SJSA1 (cell line): ENCODE data around the gene RPL41. TPM values are rescaled to one million over a fixed set of nuclear protein-coding genes. Genes with fewer than 3 reads are reported as not detected.
"Not testable (repeated sequence)": the region's sequence is repeated elsewhere in the genome, so short reads cannot be mapped to it uniquely, and the experiment has no call there.

Source experiments
- DNase-seq, 2 experiments: peaks; one replicate each; pipeline ENCODE4 v3.0.0-alpha.2; 2015 to 2020; ENCODE audit warnings: low spot score in 2 of 2, low read depth in 1 of 2
- H3K27ac ChIP-seq: fragments of 250-450 bp; sonication (Bioruptor Pico); 2 replicates; pipeline ENCODE4 v1.5.1; 2020; ENCODE audit warnings: mild to moderate bottlenecking, moderate library complexity
- H3K27me3 ChIP-seq: fragments of 250-450 bp; sonication (Bioruptor Pico); replicated peaks from 2 replicates; pipeline ENCODE4 v1.5.1; 2020; ENCODE audit warnings: mild to moderate bottlenecking, moderate library complexity
- H3K36me3 ChIP-seq: fragments of 250-450 bp; sonication (Bioruptor Pico); 2 replicates; pipeline ENCODE4 v1.5.1; 2020; ENCODE audit warnings: mild to moderate bottlenecking
- H3K4me1 ChIP-seq: fragments of 250-450 bp; sonication (Bioruptor Pico); replicated peaks from 2 replicates; pipeline ENCODE4 v1.6.1; 2021; ENCODE audit warnings: mild to moderate bottlenecking
- H3K4me3 ChIP-seq: fragments of 250-450 bp; sonication (Bioruptor Pico); 2 replicates; pipeline ENCODE4 v1.5.1; 2020; ENCODE audit warnings: mild to moderate bottlenecking
- H3K9me3 ChIP-seq: fragments of 250-450 bp; sonication (Bioruptor Pico); replicated peaks from 2 replicates; pipeline ENCODE4 v1.5.1; 2020; ENCODE audit warnings: mild to moderate bottlenecking
- total RNA-seq: library from RNA; depleted of rRNA; stranded (reverse); fragments of >200 nt; shearing (Covaris generic); gene quantifications from 2 replicates; pipeline ENCODE4 v1.2.3, GENCODE V29; 2014

Gene RPL41
- total RNA-seq, 1 experiment from 2014 or later: 1,215 TPM

DNA sequence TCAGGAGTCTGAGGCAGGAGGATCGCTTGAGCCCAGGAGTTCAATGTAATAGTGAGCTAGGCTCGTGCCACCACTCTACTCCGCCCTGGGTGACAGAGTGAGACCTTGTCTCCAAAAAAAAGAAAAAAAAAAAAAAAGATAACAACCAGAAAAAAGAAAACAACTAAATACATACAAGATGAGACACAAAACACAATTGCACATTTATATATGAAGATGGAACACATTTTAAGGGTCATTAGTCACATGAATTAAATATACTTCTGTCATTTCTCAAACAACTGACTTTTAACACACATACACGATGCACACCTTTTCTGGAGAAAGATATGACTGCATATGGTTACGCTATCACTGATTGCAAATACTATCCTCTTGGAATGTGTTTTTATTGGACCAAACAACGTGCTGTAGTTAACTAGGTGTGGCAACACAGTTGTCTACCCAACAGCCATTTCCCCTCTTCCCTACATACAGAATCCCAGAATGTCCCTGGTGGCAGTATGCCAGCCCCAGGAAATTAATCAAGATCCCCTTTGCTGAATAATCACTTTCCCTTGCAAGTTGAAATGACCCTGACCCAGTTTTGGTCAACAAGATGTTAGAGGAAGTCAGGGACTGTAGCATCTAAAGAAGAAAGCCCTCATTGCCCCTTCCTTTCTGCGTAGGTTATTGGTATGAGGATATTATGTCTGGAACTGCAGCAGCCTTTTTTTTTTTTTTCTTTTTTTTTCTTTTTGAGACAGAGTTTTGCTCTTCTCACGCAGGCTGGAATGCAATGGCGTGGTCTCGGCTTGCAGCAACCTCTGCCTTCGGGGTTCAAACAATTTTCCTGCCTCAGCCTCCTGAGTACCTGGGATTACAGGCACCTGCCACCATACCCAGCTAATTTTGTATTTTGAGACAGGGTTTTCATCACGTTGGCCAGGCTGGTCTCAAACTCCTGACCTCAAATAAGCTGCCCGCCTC, 30.3 kb downstream of the RPL41 start:
- Histone ChIP-seq H3K9me3 (no peaks in the 10 kb centered on the region), H3K27me3 (no peaks in the 10 kb centered on the region), H3K4me3 (no peak overlapping the region), H3K4me1 (peaks cover 4% of the 10 kb centered on the region), H3K36me3 (peaks cover 34% of the 10 kb centered on the region), H3K27ac (no peak overlapping the region)
- DNase-seq: no peak

DNA sequence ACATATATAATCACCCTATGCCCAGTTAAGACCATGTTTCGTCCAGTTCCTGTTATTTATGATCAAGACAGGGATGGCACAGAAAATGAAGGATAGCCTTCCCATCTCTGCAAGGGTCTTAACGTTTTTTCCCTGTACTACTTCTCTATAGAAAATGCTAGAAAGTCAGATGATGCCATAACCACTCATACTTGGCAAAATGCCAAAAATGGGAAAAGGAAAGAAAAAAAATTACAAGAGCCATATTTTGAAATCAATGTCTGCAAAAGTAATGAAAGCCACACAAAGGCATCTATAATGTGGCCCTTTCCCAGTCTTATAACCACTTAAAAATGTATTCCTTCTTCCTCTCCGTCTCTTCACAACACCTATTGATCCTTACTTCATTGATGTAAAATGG, 34.1 kb downstream of the RPL41 start:
- H3K27ac ChIP-seq: no peak overlapping the region

DNA sequence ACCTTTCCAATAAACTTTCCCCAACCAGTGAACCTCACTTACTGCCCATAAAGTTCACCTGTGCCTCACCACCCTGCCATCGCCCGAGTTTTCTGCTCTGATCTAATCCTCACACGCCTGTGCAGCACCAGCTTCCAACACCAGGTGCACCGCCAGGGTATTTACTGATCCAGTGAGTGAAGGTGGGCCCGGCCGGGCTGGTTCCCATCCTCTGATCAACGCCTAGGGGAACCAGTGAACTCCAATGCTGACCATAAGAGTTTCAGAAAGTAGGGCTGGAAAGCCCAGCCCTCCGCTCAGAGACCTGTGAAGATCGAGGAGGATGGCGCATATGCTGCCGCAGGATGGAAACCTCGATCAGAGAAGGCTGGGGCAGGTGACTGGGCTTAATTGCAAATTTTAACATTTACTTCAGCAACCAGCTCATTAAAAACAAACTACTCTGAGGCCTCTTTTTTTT, 35.3 kb downstream of the RPL41 start:
- Histone ChIP-seq H3K4me3 (peak overlapping the region; percentile 44), H3K36me3 (no peaks in the 10 kb centered on the region; the same call in 1 of the 2 replicates), H3K9me3 (no peaks in the 10 kb centered on the region), H3K4me1 (peaks cover 16% of the 10 kb centered on the region), H3K27ac (peak overlapping the region; percentile 88), H3K27me3 (no peaks in the 10 kb centered on the region)
- no peak for DNase-seq

More for the DNA sequence above, 34.1 kb downstream of the RPL41 start:
- peaks cover 15% of the 10 kb centered on the region for H3K4me1 ChIP-seq
- H3K4me3 ChIP-seq: no peak overlapping the region
- DNase-seq: no peak
- no peaks in the 10 kb centered on the region; the same call in 1 of the 2 replicates for H3K36me3 ChIP-seq
- no peaks in the 10 kb centered on the region for H3K9me3 ChIP-seq
- no peaks in the 10 kb centered on the region for H3K27me3 ChIP-seq

DNA sequence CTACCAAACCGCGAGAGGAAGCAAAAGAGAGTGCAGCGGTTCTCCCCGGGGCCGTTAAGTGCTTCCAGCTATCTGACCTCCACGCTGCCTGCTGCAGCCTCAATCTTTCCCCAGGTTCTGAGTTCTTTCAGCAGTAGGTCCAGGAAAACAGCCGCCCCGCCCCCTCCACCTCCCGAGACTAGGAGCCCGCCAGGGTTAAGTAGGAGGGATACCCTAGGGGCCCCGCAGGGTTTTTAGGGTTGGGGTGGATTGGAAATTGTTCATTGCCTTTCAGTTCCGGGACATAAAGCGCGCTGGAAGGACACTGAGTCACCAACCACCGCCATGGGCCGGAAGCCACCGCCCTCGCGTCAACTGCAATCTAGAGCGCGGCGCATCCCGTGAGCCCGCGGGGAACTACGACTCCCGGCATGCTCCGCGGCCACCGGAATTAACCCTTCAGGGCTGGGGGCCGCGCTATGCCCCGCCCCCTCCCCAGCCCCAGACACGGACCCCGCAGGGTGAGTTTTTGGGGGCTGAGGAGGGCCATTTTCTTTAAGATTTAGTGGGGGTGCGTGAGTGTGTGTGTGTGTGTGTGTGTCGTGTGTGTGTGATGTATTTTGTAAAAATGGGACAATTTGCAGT, 35.8 kb downstream of the RPL41 start, which contains the start of gene MYL6B:
Gene MYL6B (plus strand): TSS at position 456 of the 624 bp plus-strand sequence. CDS start 1,332 bp downstream, outside the sequence.
- H3K36me3 ChIP-seq: no peaks in the 10 kb centered on the region; the same call in 1 of the 2 replicates
- H3K4me1 ChIP-seq: peaks cover 21% of the 10 kb centered on the region
- H3K27me3 ChIP-seq: no peaks in the 10 kb centered on the region
- peak within 1 kb of the TSS; percentile 44 for H3K4me3 ChIP-seq
- DNase-seq: peak; percentile 81 to 91
- peak within 1 kb of the TSS; percentile 88 for H3K27ac ChIP-seq
- no peaks in the 10 kb centered on the region for H3K9me3 ChIP-seq

DNA sequence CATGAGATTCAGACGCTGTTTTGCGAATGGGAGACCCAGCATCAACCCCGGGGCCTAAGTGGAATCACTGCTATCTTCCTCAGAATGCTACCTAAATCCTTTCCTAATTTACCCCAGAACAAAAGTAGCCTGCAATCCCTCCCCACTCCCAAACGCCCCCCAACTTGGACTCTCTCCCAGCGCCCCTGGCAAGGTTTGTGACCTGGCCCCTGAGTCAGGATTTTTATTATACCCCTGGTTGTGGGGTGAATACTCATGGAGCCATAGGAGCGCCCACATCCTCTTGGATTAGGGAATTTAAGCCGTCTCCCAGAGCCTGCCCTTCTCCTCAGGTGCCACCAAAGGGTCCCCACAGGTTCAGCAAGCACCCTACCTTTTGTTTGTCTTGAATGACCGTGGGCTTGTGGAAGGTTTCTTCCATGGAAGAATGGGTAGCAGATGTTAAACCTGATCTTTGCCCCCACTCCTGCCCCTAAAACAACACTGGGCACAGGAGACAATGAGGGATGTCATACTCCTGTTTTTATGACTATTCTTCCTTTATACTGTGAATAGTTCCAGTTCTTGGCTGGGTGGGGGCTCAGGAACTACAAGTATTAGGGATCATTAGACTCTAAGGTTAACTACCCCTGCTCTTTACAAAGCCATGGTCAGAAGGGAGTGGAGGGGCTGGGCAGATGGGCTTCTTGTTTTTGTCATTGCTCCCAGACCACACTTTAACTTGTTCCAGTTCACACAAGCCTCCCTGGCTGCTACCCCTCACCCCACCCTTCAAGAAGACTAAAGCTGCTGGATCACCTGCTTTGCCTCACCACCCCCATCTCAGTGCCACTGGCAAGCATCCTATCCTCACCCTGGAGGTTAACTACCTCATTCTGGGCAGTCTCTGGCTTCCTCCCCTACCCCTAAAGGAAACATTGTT, 36.6 kb downstream of the RPL41 start:
- Histone ChIP-seq H3K4me3 (peak overlapping the region; percentile 44), H3K36me3 (peaks cover 3% of the 10 kb centered on the region; the same call in 1 of the 2 replicates), H3K9me3 (no peaks in the 10 kb centered on the region), H3K4me1 (peaks cover 26% of the 10 kb centered on the region), H3K27ac (no peak overlapping the region; the same call in 1 of the 2 replicates), H3K27me3 (no peaks in the 10 kb centered on the region)
- DNase-seq: no peak

DNA sequence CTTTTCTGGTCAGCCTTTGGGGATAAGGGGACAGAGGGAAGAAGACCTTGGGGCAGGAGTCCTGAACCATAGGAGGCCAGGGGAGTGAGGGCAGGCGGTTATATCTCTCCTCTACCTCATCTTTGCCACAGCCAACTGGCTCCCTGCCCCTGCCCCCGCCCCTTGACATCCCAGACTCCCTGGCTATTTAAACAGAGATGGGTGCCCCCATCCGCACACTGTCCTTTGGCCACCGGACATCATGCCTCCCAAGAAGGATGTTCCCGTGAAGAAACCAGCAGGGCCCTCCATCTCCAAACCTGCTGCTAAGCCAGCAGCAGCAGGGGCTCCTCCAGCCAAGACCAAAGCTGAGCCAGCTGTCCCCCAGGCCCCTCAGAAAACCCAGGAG, 37.2 kb downstream of the RPL41 start:
- Histone ChIP-seq H3K27ac (no peak overlapping the region), H3K4me3 (no peak overlapping the region)

DNA sequence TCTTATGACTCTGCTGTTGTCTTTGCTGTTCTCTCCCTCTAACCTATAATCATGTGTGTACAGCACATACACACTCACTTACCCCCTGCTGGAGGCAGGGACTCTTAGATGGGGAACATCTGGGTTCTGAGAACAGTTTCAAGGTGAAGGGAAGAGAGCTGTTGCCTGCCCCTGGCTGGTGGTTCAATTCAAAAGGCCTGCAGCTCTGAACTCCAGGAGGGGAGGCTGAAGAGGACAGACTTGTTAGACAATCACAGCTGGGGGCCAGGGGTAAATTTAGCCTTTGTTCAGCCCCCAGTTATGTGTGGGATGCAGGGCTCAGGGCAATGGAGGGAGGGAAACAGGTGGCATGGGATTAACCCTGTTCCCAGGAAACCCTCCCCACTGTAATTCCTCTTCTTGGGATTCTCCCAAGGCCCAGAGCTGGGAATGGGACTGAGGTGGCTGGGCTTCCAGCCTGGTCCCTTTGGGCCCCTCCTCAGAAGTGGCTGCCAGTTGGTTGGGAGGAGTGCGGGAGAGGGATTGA, 37.9 kb downstream of the RPL41 start:
- DNase-seq: no peak
- Histone ChIP-seq H3K36me3 (peaks cover 14% of the 10 kb centered on the region), H3K4me3 (no peak overlapping the region), H3K4me1 (peaks cover 26% of the 10 kb centered on the region), H3K9me3 (no peaks in the 10 kb centered on the region; the same call in 1 of the 2 replicates), H3K27me3 (no peaks in the 10 kb centered on the region), H3K27ac (no peak overlapping the region)

More for the DNA sequence above, 37.2 kb downstream of the RPL41 start:
- H3K27me3 ChIP-seq: no peaks in the 10 kb centered on the region
- DNase-seq: no peak
- peaks cover 26% of the 10 kb centered on the region for H3K4me1 ChIP-seq
- no peaks in the 10 kb centered on the region; the same call in 1 of the 2 replicates for H3K9me3 ChIP-seq
- H3K36me3 ChIP-seq: peaks cover 8% of the 10 kb centered on the region

DNA sequence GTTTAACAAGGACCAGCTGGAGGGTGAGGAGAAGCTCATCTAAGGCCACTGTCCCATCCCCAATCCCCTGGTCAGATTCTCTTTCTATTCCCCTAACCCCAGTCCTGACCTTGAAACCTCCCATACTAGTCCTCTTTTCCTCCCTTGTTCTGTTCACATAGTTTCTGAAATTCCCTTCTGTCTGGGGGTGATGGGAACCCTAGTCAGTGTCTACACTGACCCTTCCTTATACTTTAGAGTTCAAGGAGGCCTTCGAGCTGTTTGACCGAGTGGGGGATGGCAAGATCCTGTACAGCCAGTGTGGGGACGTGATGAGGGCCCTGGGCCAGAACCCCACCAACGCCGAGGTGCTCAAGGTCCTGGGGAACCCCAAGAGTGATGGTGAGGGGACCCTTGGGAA, 38.4 kb downstream of the RPL41 start:
- peaks cover 20% of the 10 kb centered on the region for H3K36me3 ChIP-seq
- no peak for DNase-seq
- H3K4me1 ChIP-seq: peaks cover 26% of the 10 kb centered on the region
- H3K9me3 ChIP-seq: no peaks in the 10 kb centered on the region; the same call in 1 of the 2 replicates
- H3K27ac ChIP-seq: no peak overlapping the region
- no peaks in the 10 kb centered on the region for H3K27me3 ChIP-seq
- H3K4me3 ChIP-seq: no peak overlapping the region

DNA sequence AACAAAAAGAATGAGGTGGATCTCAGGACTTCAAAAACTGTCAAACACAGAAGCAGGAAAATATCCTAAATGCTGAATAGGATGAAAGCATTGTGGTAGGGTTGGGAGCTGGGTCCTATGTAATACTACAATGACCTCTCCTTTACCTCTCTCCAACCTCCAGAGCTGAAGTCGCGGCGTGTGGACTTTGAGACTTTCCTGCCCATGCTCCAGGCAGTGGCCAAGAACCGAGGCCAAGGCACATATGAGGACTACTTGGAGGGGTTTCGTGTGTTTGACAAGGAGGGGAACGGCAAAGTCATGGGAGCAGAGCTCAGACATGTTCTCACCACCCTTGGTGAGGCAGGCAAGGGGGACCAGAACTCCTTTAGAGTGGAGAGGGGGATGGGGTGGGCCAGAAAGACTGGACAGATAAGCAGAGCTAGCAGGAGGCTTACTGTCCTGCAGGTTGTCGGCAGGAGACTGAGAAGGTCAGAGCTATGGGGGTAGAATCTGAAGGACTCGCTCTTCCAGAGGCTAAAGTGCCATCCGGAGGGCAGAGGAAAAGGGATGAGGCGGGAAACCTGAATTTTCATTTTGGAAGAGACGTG, 38.9 kb downstream of the RPL41 start:
- Histone ChIP-seq H3K4me1 (peaks cover 31% of the 10 kb centered on the region), H3K27ac (no peak overlapping the region), H3K4me3 (no peak overlapping the region), H3K9me3 (no peaks in the 10 kb centered on the region; the same call in 1 of the 2 replicates), H3K27me3 (no peaks in the 10 kb centered on the region), H3K36me3 (peaks cover 25% of the 10 kb centered on the region)
- DNase-seq: no peak

DNA sequence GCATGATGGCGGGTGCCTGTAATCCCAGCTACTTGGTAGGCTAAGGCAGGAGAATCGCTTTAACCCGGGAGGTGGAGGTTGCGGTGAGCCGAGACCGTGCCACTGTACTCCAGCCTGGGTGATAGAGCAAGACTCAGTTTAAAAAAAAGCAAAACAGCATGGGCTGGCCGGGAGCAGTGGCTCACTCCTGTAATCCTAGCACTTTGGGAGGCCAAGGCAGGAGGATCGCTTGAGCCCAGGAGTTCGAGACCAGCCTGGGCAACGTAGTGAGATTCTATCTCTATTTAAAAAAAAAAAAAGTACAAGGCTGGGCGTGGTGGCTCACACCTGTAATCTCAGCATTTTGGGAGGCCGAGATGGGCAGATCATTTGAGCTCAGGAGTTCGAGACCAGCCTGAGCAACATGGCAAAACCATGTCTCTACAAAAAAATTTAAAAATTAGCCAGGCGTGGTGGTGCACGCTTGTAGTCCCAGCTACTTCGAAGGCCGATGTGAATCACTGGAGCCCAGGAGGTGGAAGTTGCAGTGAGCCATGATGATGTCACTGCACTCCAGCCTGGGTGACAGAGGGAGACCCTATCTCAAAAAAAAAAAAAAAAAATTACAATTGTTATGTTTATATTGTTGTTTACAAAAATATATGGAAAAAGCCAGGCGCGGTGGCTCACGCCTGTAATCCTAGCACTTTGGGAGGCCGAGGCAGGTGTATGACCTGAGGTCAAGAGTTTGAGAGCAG, 40.2 kb downstream of the RPL41 start:
- not testable (repeated sequence) for H3K27me3 ChIP-seq, H3K9me3 ChIP-seq, H3K4me3 ChIP-seq, DNase-seq, H3K27ac ChIP-seq
- Histone ChIP-seq H3K36me3 (peaks cover 38% of the 10 kb centered on the region), H3K4me1 (peaks cover 41% of the 10 kb centered on the region)

DNA sequence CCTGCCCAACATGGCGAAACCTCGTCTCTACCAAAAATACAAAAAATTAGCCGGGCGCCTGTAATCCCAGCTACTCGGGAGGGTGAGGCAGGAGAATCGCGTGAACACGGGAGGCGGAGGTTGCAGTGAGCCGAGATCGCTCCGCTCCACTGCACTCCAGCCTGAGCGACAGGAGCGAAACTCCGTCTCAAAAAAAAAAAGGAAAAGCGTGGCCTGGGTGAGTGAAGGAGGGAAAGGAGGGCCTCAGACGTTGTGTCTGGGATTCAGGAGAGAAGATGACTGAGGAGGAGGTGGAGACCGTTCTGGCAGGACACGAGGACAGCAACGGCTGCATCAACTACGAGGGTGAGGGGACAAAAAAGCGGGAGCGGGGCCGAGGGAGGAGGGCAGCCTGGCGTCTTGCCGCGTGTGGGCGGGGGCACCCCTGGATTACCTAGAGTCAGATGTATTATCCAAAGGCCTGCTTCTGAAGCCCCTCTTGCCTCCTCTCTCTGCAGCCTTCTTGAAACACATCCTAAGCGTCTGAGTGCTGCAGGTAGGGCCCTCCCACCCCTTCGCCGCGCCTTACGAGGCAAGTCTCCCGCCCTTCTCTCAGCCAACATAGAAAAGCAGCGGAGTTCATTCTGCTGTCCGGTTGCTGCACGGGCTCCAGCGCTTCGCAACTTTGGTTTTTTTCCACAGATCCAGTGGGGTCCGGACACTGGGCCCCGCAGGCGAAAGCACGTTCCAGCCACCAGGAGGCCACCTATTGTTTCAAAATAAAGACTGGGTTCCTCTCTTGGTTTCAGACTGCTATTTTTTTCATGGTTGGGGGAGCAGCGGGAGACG, 41.0 kb downstream of the RPL41 start:
- DNase-seq: peak; percentile 88 to 90
- Histone ChIP-seq H3K9me3 (no peaks in the 10 kb centered on the region; the same call in 1 of the 2 replicates), H3K27ac (peak overlapping the region; percentile 58), H3K27me3 (no peaks in the 10 kb centered on the region), H3K36me3 (peaks cover 45% of the 10 kb centered on the region), H3K4me1 (peaks cover 36% of the 10 kb centered on the region), H3K4me3 (peak overlapping the region; percentile 71)
